OCI-LY7 (cell line): ENCODE measurements around the gene EMC7.

ENCODE experiments used
- EZH2phosphoT487 ChIP-seq: fragments of 200-600 bp; sonication (generic); IDR thresholded peaks from 2 replicates; pipeline ENCODE4 v1.6.1; 2018; ENCODE audit warnings: low read depth, borderline replicate concordance, mild to moderate bottlenecking, mixed run types, antibody characterized with exemption, low read length, moderate library complexity, mixed read lengths
- TF ChIP-seq, protein P1 (sequence below): fragments of 200-600 bp; sonication (generic); conservative IDR thresholded peaks from 2 replicates; pipeline ENCODE4 v1.5.1; 2014; ENCODE audit warnings: mild to moderate bottlenecking, antibody characterized with exemption, low read length, moderate library complexity, mixed read lengths

DNA sequence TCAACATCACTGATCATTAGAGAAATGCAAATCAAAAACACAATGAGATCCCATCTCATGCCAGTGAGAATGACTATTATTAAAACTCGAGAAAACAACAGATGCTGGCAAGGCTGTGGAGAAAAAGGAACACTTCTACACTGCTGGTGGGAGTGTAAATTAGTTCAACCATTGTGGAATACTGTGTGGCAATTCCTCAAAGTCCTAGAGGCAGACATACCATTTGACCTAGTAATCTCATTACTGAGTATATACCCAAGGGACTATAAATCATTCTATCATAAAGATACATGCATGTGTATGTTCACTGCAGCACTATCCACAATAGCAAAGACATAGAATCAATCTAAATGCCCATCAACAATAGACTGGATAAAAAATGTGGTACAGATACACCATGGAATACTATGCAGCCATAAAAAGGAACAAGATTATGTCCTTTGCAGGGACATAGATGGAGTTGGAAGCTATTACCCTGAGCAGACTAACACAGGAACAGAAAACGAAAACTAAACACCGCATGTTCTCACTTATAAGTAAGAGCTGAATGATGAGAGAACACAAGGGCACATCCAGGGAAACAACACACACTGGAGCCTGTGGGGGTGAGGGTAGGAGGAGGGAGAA lies 47.5 kb downstream of the EMC7 start:
- no peak for TF ChIP-seq EZH2phosphoT487
- TF ChIP-seq, protein P1, sequence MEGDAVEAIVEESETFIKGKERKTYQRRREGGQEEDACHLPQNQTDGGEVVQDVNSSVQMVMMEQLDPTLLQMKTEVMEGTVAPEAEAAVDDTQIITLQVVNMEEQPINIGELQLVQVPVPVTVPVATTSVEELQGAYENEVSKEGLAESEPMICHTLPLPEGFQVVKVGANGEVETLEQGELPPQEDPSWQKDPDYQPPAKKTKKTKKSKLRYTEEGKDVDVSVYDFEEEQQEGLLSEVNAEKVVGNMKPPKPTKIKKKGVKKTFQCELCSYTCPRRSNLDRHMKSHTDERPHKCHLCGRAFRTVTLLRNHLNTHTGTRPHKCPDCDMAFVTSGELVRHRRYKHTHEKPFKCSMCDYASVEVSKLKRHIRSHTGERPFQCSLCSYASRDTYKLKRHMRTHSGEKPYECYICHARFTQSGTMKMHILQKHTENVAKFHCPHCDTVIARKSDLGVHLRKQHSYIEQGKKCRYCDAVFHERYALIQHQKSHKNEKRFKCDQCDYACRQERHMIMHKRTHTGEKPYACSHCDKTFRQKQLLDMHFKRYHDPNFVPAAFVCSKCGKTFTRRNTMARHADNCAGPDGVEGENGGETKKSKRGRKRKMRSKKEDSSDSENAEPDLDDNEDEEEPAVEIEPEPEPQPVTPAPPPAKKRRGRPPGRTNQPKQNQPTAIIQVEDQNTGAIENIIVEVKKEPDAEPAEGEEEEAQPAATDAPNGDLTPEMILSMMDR, result no peak
